HG03196 (cell line): ENCODE data around the gene EPN3.

Source experiments
- ATAC-seq: cut with Tn5 transposase; IDR thresholded peaks from one replicate; pipeline ENCODE4 v1.9.1; 2021; ENCODE audit not compliant: unreplicated experiment

The EPN3 gene

DNA sequence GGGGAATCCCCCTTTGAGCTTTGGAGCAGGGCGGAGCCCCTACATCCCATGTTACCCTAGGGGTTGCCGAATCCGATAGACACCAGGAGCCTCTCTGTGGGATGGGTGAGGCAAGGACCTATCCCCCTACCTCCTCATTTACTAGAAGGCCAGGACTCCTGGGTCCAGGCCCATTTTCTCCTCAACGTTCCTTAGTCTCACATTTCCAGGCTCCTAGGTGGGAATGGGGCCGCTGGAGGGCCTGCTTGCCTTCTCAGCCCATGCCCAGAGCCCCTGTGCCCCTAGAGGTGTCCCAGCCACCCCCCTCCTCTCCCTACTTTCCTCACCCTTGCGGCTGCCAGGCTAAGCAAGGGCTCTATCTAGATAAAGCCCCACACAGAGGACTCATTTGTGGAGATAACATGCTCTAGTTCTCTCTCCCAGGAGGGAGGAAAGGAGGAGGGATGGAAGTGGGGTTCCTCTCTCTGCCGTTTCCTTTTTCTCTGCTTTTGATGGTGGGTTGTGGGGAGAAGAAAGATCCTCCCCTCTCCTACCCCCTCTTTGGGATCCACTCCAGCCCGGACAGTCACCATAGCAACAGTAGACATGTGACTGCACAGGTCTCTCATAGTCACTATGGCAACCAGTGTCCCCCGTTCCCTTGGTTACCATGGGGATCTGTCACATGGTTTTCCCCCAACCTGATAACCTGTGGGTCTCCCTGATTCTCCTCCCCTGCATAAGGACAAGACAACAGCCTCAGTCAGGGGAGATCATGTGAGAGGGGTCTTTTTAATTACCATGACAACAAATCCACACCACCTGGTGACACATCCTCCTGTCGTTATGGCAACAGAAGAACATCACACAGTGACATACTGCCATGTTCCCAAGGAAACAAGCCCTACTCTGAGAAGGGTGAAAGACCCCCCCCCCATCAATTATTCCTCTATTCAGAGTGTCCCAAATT lies 33.1 kb downstream of the EPN3 start:
- ATAC-seq: no peak

DNA sequence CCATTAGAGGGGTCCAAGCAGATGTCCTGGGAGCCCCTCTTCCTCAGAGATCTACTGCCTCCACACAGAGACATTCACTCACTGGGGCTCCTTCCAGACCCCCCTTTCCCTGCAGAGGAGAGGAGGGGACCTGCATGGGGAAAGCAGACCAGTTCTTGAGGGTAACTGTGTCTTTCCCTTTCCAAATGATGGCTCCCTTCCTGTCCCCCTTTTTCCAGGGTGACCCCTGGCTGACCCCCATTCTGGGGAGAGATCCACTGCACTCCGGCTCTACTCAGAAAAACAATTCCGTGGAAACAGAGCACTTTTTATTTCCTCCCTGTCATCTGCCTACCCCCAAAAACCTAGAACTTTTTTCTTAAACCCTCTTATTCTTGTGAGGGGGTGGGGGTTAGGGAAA lies 34.4 kb downstream of the EPN3 start:
- no peak for ATAC-seq

DNA sequence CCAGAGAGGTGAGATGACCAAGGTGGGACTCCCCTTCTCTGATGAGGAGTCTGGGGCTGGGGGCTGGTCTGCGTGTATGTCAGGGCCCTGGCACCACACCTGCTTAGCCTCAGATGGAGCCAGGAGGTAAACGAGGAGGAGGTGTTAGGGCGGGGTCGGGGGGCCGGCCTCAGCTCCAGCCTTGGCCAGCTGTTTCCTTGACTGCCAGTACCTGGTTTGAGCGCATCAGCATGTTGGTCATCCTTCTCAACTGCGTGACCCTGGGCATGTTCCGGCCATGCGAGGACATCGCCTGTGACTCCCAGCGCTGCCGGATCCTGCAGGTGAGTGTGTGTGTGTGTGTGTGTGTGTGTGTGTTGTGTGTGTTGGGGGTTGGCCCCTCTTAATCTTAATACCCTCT lies 36.1 kb downstream of the EPN3 start:
- ATAC-seq: no peak

DNA sequence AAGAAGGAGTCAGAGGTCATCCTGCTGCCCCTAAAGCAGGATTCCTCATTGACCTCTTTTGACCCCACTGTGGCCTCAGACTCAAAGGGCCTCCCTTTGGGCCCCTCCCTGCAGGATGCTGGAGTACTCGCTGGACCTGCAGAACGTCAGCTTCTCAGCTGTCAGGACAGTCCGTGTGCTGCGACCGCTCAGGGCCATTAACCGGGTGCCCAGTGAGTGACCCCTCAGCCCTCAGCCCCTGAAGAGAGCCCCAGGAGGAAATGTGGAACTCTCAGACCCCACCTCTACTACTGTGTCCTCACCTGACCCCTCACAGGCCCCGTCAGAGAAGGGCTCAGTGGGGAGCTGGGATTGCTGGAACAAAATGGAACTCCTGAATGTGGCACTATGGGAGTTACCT lies 37.1 kb downstream of the EPN3 start:
- no peak for ATAC-seq

DNA sequence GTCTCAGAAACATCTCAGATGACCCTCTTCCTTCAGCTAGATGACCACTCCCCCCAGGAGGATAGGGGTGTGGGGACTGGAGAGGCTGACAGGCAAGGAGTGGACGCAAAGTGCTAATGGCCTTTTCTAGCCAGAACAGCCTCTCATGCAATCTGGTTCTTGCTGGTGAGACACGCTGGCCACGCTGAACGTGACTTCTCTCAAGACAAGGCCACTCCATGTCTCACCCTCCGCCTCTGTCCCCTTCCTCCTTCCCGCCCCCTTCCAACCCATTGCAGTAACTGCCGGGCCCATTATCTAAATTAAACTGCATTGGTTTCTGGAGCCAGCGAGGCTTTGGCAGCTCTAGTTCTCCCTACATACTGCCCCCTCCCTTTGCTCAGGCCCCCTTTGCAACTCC lies 37.5 kb downstream of the EPN3 start:
- ATAC-seq: no peak

DNA sequence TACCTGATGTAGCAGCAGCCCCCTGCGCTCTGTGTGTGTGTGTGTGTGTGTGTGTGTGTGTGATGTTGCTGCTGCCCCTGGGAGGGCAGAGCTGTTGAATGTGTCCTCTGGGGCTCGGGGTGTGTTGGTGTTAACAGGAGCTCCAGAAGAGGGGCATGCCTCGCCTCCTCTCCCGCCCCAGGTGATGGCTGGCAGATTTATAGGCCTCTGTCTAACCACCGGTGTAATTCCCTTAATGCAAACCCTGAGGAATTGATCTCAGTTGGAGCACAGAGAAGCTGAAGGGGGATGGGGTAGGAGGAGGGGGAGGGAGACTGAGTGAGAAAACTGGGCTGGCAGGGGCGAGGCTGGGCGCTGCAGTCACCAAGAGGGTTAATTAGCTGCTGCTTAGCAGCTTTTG lies 38.0 kb downstream of the EPN3 start:
- ATAC-seq: no peak

DNA sequence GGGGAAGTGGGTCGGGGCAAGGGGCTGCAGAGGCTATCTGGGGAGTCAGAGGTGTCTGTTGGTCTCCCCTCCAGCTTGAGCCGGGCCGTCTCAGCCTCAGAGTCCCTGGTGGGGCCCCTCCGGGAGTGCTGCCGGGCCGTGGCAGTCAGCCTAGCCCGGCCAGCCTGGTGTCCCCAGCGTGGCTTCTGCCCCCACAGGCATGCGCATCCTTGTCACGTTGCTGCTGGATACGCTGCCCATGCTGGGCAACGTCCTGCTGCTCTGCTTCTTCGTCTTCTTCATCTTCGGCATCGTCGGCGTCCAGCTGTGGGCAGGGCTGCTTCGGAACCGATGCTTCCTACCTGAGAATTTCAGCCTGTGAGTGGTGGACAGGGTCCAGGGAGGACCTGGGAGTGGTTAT lies 39.1 kb downstream of the EPN3 start:
- ATAC-seq: no peak

DNA sequence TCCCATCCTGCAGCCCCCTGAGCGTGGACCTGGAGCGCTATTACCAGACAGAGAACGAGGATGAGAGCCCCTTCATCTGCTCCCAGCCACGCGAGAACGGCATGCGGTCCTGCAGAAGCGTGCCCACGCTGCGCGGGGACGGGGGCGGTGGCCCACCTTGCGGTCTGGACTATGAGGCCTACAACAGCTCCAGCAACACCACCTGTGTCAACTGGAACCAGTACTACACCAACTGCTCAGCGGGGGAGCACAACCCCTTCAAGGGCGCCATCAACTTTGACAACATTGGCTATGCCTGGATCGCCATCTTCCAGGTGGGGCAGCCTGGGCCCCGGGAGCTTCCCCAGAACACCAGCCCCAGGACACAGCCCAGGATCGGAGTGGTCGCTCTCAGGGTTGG lies 40.0 kb downstream of the EPN3 start:
- ATAC-seq: no peak

DNA sequence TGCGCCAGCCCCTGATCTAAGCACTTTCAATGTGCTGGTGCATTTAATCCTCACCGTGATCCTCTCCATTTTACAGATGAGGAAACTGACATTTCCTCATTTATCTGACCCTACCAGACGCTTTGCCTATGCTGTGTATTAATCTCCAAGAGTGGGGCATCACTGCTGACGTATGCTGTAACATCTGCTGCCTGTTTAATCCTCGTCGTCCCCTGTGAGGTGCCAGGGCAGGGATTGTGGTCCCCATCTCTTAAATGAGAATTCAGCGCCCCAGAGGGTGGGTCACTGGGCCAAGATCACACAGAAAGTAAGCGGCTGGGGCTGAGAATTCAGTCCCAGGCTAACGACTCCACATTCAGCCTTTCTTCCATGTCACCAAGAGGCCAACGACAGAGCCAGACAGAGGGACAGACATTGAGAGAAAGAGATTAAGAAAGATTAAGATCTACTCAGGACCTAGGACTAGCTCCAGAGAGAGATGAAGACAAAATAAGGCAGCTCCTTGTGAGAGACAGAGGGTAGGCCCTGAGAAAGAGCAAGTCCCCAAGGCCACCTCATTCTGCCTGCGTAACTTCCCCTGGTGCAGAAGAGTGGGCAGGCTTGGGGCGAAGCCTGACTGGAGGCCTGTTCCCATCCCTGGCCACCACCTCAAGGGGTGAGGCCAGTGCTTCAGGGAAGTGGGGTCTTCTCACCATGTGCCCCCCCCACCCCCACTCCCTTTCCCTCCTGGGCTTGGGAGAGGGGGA lies 41.5 kb downstream of the EPN3 start:
- ATAC-seq: no peak

DNA sequence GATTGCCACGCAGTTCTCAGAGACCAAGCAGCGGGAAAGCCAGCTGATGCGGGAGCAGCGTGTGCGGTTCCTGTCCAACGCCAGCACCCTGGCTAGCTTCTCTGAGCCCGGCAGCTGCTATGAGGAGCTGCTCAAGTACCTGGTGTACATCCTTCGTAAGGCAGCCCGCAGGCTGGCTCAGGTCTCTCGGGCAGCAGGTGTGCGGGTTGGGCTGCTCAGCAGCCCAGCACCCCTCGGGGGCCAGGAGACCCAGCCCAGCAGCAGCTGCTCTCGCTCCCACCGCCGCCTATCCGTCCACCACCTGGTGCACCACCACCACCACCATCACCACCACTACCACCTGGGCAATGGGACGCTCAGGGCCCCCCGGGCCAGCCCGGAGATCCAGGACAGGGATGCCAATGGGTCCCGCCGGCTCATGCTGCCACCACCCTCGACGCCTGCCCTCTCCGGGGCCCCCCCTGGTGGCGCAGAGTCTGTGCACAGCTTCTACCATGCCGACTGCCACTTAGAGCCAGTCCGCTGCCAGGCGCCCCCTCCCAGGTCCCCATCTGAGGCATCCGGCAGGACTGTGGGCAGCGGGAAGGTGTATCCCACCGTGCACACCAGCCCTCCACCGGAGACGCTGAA lies 43.2 kb downstream of the EPN3 start:
- ATAC-seq: no peak

DNA sequence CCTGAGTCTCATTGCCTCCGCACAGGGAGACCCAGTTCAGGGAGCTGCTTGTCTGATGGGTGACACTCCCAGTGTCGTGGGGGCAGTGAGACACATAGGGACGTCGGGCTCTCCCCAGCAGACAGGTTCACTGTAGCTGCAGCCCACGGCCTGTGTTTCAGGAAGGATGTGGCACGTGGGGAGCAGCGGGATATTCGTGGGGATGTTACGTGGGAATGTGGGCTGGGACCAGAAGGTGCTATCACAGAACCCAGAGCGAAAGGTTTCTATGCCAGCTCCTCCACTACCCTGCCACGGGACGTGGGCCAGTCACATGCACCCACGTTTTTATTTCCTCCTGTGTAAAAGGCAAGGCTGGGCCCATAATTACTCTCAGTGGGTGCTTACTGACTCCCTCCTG lies 44.3 kb downstream of the EPN3 start:
- no peak for ATAC-seq

DNA sequence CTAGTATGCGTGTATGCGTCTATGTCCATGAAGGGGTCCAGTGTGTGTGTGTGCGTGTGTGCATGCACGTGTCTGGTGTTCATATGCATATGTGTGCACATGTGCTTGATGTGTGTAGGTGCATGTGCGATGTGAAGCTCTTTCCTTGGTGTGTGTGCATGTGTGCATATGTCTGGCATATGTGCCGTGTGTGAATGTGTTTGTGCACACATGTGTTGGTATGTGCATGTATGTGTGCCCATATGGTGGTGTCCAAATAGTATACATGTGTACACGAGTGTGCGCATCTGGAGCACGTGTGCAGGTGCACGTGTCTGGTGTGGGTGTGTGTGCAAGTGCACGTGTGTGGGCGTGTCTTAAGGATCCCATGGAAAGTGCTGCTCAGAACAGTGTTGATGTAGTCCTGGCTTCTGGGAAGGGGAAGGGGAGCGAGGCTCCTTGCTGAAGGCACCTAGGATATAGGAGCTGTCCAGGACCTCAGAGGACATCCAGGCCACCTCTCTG lies 45.0 kb downstream of the EPN3 start:
- no peak for ATAC-seq

DNA sequence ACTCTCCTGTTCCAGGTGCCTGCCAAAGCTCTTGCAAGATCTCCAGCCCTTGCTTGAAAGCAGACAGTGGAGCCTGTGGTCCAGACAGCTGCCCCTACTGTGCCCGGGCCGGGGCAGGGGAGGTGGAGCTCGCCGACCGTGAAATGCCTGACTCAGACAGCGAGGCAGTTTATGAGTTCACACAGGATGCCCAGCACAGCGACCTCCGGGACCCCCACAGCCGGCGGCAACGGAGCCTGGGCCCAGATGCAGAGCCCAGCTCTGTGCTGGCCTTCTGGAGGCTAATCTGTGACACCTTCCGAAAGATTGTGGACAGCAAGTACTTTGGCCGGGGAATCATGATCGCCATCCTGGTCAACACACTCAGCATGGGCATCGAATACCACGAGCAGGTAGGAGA lies 45.6 kb downstream of the EPN3 start:
- no peak for ATAC-seq

DNA sequence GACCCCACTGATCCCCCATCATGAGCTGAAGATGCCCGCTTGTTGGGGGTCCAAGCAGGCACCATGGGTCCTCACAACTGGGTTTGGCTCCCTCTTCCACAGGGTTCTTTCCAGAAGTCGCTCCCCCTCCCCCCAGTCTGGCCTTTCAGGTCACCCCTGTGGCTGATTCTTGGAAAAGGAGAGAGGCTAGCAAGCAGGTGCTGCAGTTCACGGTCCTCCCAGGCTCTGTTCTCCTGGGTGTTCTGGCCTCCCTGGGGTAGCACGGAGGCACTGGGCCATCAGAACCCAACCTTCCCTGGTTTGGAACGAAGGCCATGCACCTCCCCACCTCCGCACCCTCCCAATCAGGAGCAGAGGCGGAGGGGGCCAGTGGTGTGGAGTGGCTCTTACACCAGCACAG lies 46.9 kb downstream of the EPN3 start:
- ATAC-seq: no peak

DNA sequence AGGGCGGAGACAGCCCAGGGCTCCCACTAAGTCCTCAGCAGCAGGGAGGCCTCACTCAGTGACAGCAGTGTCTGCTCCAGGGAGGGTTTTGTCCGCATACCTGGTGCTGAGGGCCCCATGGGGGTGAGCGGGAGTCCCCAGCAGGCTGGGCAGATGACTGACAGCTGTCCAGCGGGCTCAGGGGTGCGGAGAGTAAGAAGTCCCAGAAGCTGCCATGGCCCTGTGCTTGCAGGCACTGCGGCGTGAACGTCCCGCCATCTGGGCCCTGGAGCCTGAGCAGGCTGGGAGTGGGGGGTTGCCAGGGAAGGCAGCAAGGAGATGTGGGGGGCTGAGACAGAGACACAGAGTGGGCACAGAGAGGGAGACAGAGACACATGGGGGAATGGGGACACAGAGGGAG lies 48.1 kb downstream of the EPN3 start:
- ATAC-seq: no peak

DNA sequence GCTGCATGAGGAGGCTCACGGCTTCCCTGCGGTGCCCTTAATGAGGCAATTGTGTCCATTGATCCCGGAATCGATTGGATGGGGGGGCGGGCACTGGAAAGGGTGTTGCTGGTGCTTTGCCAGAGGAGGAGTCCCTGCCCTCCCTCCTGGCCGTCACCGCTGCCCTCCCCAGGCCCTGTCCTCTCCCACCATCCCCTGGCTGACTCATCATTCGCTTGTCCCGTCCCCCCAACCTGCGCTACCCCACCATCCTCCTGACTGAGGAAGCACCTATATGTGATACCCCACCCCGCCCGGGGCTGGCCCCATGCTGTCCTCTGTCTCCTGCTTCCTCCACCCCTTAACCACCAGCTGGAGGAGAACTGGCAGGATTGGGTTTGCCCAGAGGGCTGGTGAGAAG lies 48.8 kb downstream of the EPN3 start:
- ATAC-seq: no peak

DNA sequence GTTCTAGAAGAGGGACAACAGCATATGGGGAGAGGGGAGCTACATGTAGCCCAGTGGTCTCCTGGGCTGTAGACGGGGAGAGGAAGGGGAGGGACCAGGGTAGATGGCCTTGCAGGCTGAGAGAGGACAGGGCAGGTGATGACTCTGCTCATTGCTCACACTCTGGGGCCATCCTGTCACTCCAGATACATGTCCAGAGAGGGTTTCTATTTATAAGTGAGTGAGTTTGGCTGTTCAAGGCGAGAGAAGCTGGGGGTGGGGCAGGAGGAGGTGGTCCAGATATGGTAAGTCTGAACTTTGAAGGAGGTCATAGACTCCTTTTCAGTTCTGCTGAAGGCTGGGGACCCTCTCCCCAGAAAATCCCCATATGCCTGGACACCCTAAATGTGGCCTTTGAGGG lies 50.2 kb downstream of the EPN3 start:
- ATAC-seq: no peak

DNA sequence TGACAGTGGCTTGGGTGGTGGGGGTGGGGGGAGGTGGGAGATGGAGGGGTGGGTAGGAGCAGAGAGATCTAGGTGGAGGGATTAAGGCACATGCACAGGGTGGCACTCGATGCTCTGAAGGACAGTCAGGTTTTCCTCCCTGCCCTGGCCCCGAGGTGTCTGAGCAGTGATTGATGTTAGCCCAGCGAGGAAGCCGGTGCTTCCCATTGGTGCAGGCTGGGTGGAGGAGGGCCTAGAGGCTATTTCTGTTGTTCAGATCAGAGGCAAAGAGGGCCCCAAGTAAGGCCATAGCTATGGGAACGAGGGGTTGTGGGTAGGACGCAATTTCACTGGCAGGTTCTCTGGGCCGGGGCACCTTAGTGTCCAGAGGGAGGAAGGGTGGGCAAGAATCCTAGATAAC lies 51.1 kb downstream of the EPN3 start:
- no peak for ATAC-seq

DNA sequence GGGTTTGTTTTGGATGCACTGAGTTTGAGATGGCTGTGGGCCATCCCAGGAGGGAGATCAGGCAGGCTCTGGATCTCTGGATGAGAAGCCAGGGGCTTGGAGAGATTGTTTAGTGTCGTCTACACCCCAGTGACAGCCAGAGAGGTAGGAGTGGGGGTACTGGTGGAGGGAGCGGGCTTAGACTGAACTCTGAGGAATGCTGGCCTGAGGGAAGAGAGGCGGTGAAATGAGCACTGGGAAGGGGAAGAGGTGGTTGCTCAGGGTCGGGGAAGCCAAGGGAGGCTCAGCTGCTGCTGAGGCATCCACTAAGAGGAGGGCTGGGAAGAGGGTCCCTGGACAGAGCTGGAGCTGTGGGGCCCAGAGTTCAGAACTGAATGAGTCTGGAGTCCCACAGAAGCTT lies 51.6 kb downstream of the EPN3 start:
- no peak for ATAC-seq

DNA sequence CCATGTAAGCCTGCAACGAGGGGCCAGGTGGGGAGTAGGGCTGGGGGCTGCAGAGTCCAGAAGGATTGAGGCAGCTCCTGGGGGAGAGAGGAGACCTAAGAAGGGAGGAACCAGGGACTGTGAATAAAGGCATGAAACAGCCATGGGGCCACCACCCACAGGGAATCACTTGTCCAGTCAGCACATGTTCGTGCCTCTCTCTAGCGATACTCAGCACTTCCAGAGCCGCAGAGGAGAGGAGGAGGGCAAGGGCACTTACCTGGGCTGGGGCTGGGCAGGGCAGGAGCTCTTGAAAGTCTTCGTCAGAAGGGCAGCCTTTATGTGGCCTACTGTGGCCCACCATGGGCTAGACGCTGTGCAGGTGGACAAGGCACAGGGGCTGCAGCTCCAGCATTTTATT lies 52.2 kb downstream of the EPN3 start:
- no peak for ATAC-seq

DNA sequence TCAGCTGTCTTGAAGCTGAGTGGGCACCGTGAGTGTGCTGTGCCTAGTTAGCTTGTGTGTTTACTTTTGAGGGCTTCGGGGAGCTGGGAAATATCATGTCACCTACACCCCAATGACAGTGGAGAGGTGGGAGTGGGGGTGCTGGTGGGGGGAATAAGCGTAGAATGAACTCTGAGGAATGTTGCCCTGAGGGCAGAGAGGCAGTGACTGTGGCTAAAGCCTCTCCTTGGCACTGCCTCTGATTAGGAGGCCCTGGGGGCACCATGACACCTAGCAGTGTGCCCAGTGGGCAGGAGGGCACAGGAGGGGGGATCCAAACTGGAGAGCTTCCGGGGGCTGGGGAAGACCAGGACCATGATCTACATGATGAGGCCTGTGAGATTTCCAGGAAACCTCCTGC lies 52.8 kb downstream of the EPN3 start:
- no peak for ATAC-seq

DNA sequence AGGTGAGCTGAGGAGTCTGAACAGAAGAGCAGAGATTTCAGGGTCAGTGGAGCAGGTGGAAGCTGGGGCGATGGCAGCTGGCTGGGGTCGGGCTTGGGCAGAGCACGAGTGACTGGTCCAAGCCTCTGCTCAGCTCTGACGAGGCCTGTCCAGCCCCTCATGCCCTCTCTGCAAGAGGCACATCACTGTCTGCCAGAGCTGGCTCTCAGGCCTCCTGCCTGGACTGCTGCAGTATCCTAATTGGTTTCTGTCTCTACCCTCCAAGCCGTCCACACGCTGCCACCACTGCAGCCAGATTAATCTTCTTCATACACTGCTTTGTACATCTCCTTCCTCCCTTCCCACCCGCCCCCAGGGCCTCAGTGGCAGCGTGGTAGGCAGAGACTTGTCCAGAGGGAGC lies 53.4 kb downstream of the EPN3 start:
- ATAC-seq: no peak
